Effector memory CD8-positive, alpha-beta T cell (primary cell): ENCODE results near the gene PRKCE.

Source experiments
- ATAC-seq: fragments of 150-1000 bp; cut with Tn5 transposase; replicated peaks from 2 replicates; pipeline ENCODE4 v1.10.0; 2021; ENCODE audit warnings: mild to moderate bottlenecking, moderate library complexity
- DNase-seq, 3 experiments: peaks; one replicate each; pipeline ENCODE4 v3.0.0; 2021
- H3K27ac Mint-ChIP-seq, 2 donors: one replicate each; pipeline ENCODE4 v1.8.0; 2022; ENCODE audit warnings: mild to moderate bottlenecking in 2 of 2, mixed read lengths in 2 of 2, moderate library complexity in 2 of 2
- H3K27me3 Mint-ChIP-seq, 2 donors: one replicate each; pipeline ENCODE4 v1.8.0; 2022; ENCODE audit warnings: mixed read lengths in 2 of 2
- H3K36me3 Mint-ChIP-seq: one replicate; pipeline ENCODE4 v1.8.0; 2022; ENCODE audit warnings: mild to moderate bottlenecking, moderate library complexity, mixed read lengths; ENCODE audit not compliant: insufficient read depth
- H3K4me1 Mint-ChIP-seq, 2 donors: one replicate each; pipeline ENCODE4 v1.8.0; 2022; ENCODE audit warnings: low read depth in 2 of 2, mixed read lengths in 2 of 2
- H3K4me3 Mint-ChIP-seq, 2 donors: one replicate each; pipeline ENCODE4 v1.8.0; 2022; ENCODE audit warnings: mild to moderate bottlenecking in 2 of 2, mixed read lengths in 2 of 2, moderate library complexity in 2 of 2
- H3K9me3 Mint-ChIP-seq, 2 donors: one replicate each; pipeline ENCODE4 v1.8.0; 2022; ENCODE audit warnings: mixed read lengths in 2 of 2

PRKCE gene

GRCh38 chr2:45716915-45717314 is 65.4 kb downstream of the PRKCE start:
- no peak for ATAC-seq
- Mint-ChIP-seq H3K27me3 (no peaks in the 10 kb centered on the region), H3K4me3 (no peak overlapping the region), H3K4me1 (peaks cover 8 to 23% of the 10 kb centered on the region in 2 donors), H3K27ac (no peak overlapping the region), H3K9me3 (no peaks in the 10 kb centered on the region), H3K36me3 (peaks cover 6% of the 10 kb centered on the region)
- DNase-seq = no peak

- peaks cover 12 to 17% of the 10 kb centered on the region in 2 donors for H3K4me1 Mint-ChIP-seq
- DNase-seq (no peak), ATAC-seq (no peak)
- H3K4me3 Mint-ChIP-seq = no peak overlapping the region
- no peak overlapping the region for H3K27ac Mint-ChIP-seq
- no peaks in the 10 kb centered on the region for H3K27me3 Mint-ChIP-seq
- peaks cover 4% of the 10 kb centered on the region for H3K36me3 Mint-ChIP-seq
- no peaks in the 10 kb centered on the region for H3K9me3 Mint-ChIP-seq
Measured at GRCh38 chr2:45720210-45720609, 68.7 kb downstream of the PRKCE start.

GRCh38 chr2:45721150-45721549 is 69.7 kb downstream of the PRKCE start:
- H3K27me3 Mint-ChIP-seq = no peaks in the 10 kb centered on the region
- DNase-seq (no peak), ATAC-seq (no peak)
- H3K36me3 Mint-ChIP-seq = peaks cover 4% of the 10 kb centered on the region
- H3K4me1 Mint-ChIP-seq = peaks cover 10 to 17% of the 10 kb centered on the region in 2 donors
- no peak overlapping the region for H3K4me3 Mint-ChIP-seq
- no peaks in the 10 kb centered on the region for H3K9me3 Mint-ChIP-seq
- no peak overlapping the region for H3K27ac Mint-ChIP-seq

GRCh38 chr2:45722477-45722876 is 71.0 kb downstream of the PRKCE start:
- DNase-seq (no peak), ATAC-seq (no peak)
- Mint-ChIP-seq H3K27ac (no peak overlapping the region), H3K4me1 (peaks cover 10 to 17% of the 10 kb centered on the region in 2 donors), H3K4me3 (no peak overlapping the region), H3K36me3 (peaks cover 4% of the 10 kb centered on the region), H3K9me3 (no peaks in the 10 kb centered on the region), H3K27me3 (no peaks in the 10 kb centered on the region)

- no peak for ATAC-seq
- Mint-ChIP-seq H3K4me3 (no peak overlapping the region), H3K4me1 (peaks cover 10 to 17% of the 10 kb centered on the region in 2 donors)
Measured at GRCh38 chr2:45723857-45724256, 72.4 kb downstream of the PRKCE start.

DNA sequence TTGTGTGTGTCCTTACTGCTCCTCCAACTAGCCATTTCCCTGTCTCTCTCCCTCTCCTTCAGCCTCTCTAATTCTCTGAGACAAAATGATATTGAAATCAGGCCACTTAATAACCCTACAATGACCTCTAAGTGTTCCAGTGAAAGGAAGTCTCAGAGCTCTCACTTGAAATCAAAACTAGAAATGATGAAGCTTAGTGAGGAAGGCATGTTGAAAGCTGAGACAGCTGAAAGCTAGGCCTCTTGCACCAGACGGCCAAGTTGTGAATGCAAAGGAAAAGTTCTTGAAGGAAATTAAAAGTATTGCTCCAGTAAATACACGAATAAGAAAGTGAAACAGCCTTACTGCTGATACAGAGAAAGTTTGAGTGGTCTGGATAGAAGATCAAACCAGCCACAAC is 72.9 kb downstream of the PRKCE start:
- DNase-seq (no peak), ATAC-seq (no peak)
- Mint-ChIP-seq H3K4me3 (no peak overlapping the region), H3K36me3 (peaks cover 4% of the 10 kb centered on the region), H3K27me3 (no peaks in the 10 kb centered on the region), H3K27ac (no peak overlapping the region), H3K4me1 (peaks cover 10 to 17% of the 10 kb centered on the region in 2 donors), H3K9me3 (no peaks in the 10 kb centered on the region)

More at GRCh38 chr2:45723857-45724256, 72.4 kb downstream of the PRKCE start:
- no peak for DNase-seq
- Mint-ChIP-seq H3K27ac (no peak overlapping the region), H3K9me3 (no peaks in the 10 kb centered on the region), H3K27me3 (no peaks in the 10 kb centered on the region), H3K36me3 (peaks cover 4% of the 10 kb centered on the region)

DNA sequence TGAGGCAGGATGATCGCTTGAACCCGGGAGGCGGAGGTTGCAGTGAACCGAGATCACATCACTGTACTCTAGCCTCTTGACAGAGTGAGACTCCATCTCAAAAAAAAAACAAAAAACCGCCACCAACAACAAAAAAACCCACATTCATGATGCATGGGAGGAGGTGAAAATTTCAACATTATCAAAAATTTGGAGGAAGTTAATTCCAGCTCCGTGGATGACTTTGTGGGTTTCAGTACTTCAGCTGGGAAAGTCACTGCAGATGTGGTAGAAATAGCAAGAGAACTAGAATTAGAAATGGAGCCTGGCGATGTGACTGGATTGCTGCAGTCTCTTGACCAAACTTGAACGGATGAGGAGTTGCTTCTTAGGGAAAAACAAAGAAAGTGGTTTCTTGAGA is 74.3 kb downstream of the PRKCE start:
- no peaks in the 10 kb centered on the region for H3K9me3 Mint-ChIP-seq
- H3K36me3 Mint-ChIP-seq = peaks cover 3% of the 10 kb centered on the region
- no peak overlapping the region for H3K4me3 Mint-ChIP-seq
- H3K27me3 Mint-ChIP-seq = no peaks in the 10 kb centered on the region
- no peak for ATAC-seq
- H3K4me1 Mint-ChIP-seq = peaks cover 10 to 13% of the 10 kb centered on the region in 2 donors
- DNase-seq = no peak
- no peak overlapping the region for H3K27ac Mint-ChIP-seq

GRCh38 chr2:45726188-45726587 is 74.7 kb downstream of the PRKCE start:
- Mint-ChIP-seq H3K4me3 (no peak overlapping the region), H3K27ac (no peak overlapping the region), H3K36me3 (no peaks in the 10 kb centered on the region), H3K27me3 (no peaks in the 10 kb centered on the region), H3K4me1 (peaks cover 10% of the 10 kb centered on the region in 2 donors), H3K9me3 (no peaks in the 10 kb centered on the region)
- ATAC-seq (no peak), DNase-seq (no peak)

DNA sequence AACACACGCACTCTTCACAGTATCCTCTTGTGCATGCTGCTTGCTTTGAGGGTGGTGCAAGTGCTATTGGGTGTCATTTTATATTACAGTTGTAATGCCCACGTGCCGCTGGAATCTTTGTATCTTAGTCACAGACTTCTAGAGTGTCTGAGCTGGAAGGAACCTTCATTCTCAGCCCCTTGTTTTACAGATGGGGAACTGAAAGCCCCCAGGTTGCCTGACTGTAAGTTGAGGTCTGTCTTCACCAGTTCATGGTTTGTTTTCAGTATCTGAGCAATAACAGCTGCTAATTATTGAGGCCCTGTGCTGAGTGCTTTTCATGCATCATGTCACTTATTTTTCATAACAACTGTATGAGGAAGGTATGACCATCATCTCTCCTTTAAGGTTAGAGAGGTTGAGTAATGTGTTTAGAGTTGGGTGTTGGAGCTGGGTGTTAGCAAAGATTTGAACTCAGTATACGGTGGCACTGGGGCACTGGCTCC is 77.0 kb downstream of the PRKCE start:
- Mint-ChIP-seq H3K27me3 (no peaks in the 10 kb centered on the region), H3K4me3 (no peak overlapping the region), H3K4me1 (peaks cover 9 to 10% of the 10 kb centered on the region in 2 donors), H3K36me3 (peaks cover 2% of the 10 kb centered on the region), H3K9me3 (no peaks in the 10 kb centered on the region), H3K27ac (no peak overlapping the region)
- ATAC-seq (peak; percentile 50), DNase-seq (no peak)

DNA sequence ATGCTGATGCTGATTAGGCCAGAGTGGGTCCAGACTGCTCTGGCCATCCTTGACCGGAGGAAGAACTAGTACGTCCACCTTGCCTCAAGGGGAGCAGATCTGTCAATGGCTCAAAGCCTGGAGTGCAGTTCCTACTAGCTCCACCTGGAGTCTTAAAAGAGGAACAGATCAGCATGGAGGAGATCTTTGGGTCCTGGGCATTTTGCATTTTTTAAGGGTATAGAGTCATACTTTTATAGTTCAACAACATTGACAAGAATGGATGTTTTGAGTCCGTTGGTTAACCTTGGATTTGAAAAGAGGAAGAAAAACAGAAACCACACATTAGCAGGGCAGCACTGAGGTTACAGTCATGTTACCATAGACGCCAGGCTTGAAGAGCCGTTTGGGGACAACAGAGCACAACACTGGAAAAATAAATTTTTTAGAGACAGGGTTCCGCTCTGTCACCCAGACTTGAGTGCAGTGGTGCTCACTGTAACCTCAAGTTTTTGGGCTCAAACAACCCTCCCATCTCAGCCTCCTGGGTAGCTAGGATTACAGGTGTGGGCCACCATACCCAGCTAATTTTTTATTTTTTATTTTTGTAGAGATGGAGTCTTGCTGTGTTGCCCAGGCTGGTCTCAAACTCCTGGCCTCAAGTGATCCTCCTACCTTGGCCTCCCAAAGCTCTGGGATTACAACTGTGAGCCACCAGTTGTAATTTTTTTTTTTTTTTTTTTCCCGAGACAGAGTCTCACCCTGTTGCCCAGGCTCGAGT is 78.5 kb downstream of the PRKCE start:
- no peak overlapping the region for H3K27ac Mint-ChIP-seq
- H3K4me3 Mint-ChIP-seq = no peak overlapping the region
- no peaks in the 10 kb centered on the region for H3K9me3 Mint-ChIP-seq
- peaks cover 2% of the 10 kb centered on the region for H3K36me3 Mint-ChIP-seq
- H3K27me3 Mint-ChIP-seq = no peaks in the 10 kb centered on the region
- peak; percentile 63 for ATAC-seq
- peaks cover 0 to 2% of the 10 kb centered on the region in 2 donors for H3K4me1 Mint-ChIP-seq
- no peak for DNase-seq

DNA sequence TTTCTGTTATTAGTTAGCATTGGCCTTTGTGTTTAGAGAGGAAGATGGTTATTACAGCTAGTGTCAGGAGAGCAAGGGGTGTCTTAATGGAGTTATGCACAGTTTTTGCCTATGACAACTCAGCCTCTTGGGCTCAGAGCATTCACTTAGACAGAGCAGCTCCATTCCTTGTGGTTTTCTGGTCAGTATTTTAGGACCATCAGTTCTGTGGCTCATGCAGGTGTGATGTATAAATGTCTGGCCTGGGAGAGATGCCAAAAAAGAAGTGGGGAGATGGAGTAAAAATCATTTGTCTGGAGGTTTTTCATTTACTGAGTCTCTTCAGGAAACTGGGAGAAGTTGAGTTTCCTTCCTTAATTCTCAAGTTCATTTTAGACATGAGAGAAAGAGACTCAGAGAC is 79.7 kb downstream of the PRKCE start:
- ATAC-seq (no peak), DNase-seq (no peak)
- Mint-ChIP-seq H3K9me3 (no peaks in the 10 kb centered on the region), H3K4me3 (no peak overlapping the region), H3K4me1 (peaks cover 0 to 7% of the 10 kb centered on the region in 2 donors), H3K27ac (no peak overlapping the region), H3K27me3 (no peaks in the 10 kb centered on the region), H3K36me3 (peaks cover 2% of the 10 kb centered on the region)

GRCh38 chr2:45732436-45732835 is 81.0 kb downstream of the PRKCE start:
- Mint-ChIP-seq H3K27ac (no peak overlapping the region), H3K27me3 (no peaks in the 10 kb centered on the region), H3K4me3 (no peak overlapping the region), H3K4me1 (peaks cover 0 to 7% of the 10 kb centered on the region in 2 donors), H3K36me3 (peaks cover 2% of the 10 kb centered on the region), H3K9me3 (no peaks in the 10 kb centered on the region)
- ATAC-seq = no peak
- no peak for DNase-seq

DNA sequence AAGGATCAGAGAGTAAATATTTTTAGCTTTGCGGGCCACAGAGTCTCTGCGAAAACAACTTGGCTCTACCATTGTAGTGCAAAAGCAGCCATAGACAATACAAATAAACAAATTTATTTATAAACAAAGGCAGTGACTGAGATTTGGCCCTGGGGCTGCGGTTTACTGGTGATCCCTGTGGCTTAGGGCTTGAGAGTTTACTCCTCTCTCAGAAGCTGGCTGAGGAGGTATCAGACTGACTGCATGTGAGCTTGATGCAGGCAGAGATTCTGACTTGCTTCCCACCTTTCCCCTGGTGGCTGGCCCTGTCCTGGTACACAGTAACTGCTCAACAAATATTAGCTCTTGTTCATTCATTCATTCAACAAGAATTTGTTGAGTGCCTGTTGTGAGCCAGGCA is 81.5 kb downstream of the PRKCE start:
- Mint-ChIP-seq H3K36me3 (peaks cover 2% of the 10 kb centered on the region), H3K4me1 (peaks cover 0 to 7% of the 10 kb centered on the region in 2 donors), H3K27me3 (no peaks in the 10 kb centered on the region), H3K4me3 (no peak overlapping the region), H3K27ac (no peak overlapping the region), H3K9me3 (no peaks in the 10 kb centered on the region)
- DNase-seq = no peak
- ATAC-seq = no peak

- H3K9me3 Mint-ChIP-seq = no peaks in the 10 kb centered on the region
- H3K4me1 Mint-ChIP-seq = peaks cover 7 to 8% of the 10 kb centered on the region in 2 donors
- DNase-seq (no peak), ATAC-seq (no peak)
- no peaks in the 10 kb centered on the region for H3K27me3 Mint-ChIP-seq
- peaks cover 2% of the 10 kb centered on the region for H3K36me3 Mint-ChIP-seq
- no peak overlapping the region for H3K4me3 Mint-ChIP-seq
- H3K27ac Mint-ChIP-seq = no peak overlapping the region
Measured at GRCh38 chr2:45734336-45734735, 82.9 kb downstream of the PRKCE start.
